Sigmoid colon (tissue), 4 donors: ENCODE results near the gene VOPP1.

Source experiments
- EP300 ChIP-seq, 4 donors: sonication (generic); formaldehyde crosslinking; IDR thresholded peaks; one replicate each; pipeline ENCODE4 v1.6.1; 2017; ENCODE audit warnings: antibody characterized with exemption in 4 of 4
- POLR2A ChIP-seq, 2 donors: fragments of 450-650 bp; IDR thresholded peaks; one replicate each; pipeline ENCODE4 v1.6.1; 2016; ENCODE audit warnings: antibody characterized with exemption in 2 of 2, mild to moderate bottlenecking in 2 of 2, moderate library complexity in 2 of 2
- POLR2AphosphoS5 ChIP-seq, 4 donors: sonication (generic); formaldehyde crosslinking; IDR thresholded peaks; one replicate each; pipeline ENCODE4 v1.6.1; 2017; ENCODE audit warnings: antibody characterized with exemption in 4 of 4
- TF ChIP-seq, protein P1 (sequence below), 4 experiments: fragments of 450-650 bp in 3 of 4; fragments of 200-600 bp in 1 of 4; IDR thresholded peaks; one replicate each; pipeline ENCODE4 v1.5.1; 2016 to 2019; ENCODE audit warnings: antibody characterized with exemption in 4 of 4, mild to moderate bottlenecking in 3 of 4, moderate library complexity in 2 of 4

DNA sequence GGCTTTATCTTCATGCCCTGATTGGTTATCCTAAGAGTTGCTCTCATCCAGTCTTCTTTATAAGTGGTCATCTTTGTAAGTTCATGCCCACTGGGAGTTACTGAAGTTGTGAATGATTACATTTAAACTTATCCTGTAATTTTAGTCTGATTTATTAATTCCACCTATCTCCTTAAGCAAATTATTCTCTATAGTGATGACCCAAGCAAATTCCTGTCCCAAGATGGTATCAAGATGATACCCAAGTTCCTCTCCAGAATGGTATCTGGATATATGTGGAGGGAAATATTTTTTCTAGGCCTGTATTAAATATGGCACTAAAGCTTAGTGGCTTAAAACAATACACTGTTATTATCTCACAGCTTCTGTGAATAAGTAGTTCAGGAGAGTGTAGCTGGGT lies 22.6 kb upstream of the VOPP1 start:
- TF ChIP-seq, protein P1, sequence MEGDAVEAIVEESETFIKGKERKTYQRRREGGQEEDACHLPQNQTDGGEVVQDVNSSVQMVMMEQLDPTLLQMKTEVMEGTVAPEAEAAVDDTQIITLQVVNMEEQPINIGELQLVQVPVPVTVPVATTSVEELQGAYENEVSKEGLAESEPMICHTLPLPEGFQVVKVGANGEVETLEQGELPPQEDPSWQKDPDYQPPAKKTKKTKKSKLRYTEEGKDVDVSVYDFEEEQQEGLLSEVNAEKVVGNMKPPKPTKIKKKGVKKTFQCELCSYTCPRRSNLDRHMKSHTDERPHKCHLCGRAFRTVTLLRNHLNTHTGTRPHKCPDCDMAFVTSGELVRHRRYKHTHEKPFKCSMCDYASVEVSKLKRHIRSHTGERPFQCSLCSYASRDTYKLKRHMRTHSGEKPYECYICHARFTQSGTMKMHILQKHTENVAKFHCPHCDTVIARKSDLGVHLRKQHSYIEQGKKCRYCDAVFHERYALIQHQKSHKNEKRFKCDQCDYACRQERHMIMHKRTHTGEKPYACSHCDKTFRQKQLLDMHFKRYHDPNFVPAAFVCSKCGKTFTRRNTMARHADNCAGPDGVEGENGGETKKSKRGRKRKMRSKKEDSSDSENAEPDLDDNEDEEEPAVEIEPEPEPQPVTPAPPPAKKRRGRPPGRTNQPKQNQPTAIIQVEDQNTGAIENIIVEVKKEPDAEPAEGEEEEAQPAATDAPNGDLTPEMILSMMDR (IDR thresholded peaks at IDR 0.05), result no peak
- TF ChIP-seq EP300 (IDR thresholded peaks at IDR 0.05) (no peak), POLR2AphosphoS5 (IDR thresholded peaks at IDR 0.05) (no peak), POLR2A (IDR thresholded peaks at IDR 0.05) (no peak)
